ENCODE results near the gene PRDX4. TPM values are rescaled to one million over a fixed set of nuclear protein-coding genes. Genes with fewer than 3 reads are reported as not detected.
"Not testable (repeated sequence)": the region's sequence is repeated elsewhere in the genome, so short reads cannot be mapped to it uniquely, and the experiment has no call there.

Gene PRDX4
- total RNA-seq, 1 donor from 2014 or later = 53.8 TPM

GRCh38 chrX:23666282-23666681, 1.0 kb upstream of the PRDX4 start:
- intact Hi-C loops (cut with DNase I) = no loop called here
- ATAC-seq = no peak
- DNase-seq (ENCODE audit: low spot score) = no peak

- intact Hi-C loops (cut with DNase I) = no loop called here
- no peak for ATAC-seq
These were observed 1.0 kb downstream of the PRDX4 start for GRCh38 chrX:23668335-23668734.

DNA sequence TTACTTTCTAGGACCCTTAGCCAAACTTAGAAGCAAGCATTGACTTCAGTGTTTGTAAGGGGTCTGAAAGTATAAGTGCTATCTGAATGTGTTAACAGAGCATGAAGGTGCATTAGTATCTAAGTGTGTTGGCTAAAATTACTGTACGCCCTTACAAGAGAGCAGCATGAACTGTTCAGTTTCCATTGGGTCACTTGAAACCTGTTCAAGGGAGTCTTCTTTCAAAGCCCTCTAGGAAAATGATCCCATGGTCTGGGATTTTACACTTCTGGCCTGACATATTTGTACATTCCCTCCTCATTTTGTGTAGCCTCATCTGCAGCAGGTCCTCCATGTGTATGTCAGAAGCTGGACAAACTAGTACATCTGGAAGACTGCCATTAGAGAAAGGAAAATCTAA, 3.2 kb downstream of the PRDX4 start:
- no peak for DNase-seq (ENCODE audit: low spot score)
- ATAC-seq = no peak
- intact Hi-C loops (cut with DNase I) = no loop called here

More at GRCh38 chrX:23668335-23668734, 1.0 kb downstream of the PRDX4 start:
- DNase-seq (ENCODE audit: low spot score) = no peak

DNA sequence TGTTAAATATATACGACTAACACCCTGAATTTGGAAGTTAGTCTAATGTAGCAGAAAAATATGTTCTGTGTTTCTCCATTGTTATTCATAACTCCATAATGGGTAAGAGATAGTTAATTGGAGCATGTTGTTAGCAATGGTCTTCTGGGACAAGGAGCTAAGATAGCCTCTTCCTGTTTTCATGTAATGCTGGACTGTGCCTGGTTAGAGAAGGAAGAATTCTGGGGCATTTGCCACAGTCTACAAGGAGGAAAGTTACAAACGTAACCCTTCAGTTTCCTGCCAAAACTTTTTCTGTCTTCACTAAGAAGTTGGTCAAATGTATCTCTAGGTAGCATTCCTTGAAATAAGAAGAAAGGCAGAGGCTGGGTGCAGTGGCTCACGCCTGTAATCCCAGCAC, 5.8 kb downstream of the PRDX4 start:
- peak; percentile 48 for ATAC-seq
- intact Hi-C loops (cut with DNase I) = no loop called here
- no peak for DNase-seq (ENCODE audit: low spot score)

- DNase-seq (ENCODE audit: low spot score); intact Hi-C loops (cut with DNase I); ATAC-seq: not testable (repeated sequence)
These were observed 9.2 kb downstream of the PRDX4 start for GRCh38 chrX:23676486-23676885.

DNA sequence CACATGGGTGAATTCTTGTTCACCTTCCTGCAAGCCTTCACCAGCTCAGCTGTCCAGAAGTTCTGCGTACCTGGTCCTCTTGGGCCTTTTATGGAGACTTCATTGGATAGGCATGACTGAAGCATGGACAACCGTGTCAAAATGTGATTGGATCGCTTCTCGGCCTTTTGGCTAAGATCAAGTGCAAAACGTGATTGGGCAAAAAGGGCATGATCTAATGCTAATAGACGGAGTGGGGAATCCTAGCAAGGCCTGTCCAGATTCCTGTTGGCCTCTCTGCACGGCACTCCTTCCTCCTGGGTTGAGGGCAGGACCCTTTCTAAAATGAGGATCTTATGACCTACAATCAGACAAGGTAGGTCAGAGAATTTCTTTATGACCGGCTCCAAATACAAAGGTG, 24.9 kb downstream of the PRDX4 start:
- no peak for ATAC-seq
- intact Hi-C loops (cut with DNase I) = no loop called here
- DNase-seq (ENCODE audit: low spot score) = no peak

GRCh38 chrX:23694606-23695005, 27.3 kb downstream of the PRDX4 start:
- intact Hi-C loops (cut with DNase I) = loop anchor here (5.0 kb wide), 1 partner anchor 208 kb away; no protein-coding TSS in a partner anchor
- DNase-seq (ENCODE audit: low spot score) (peak; percentile 72), ATAC-seq (peak; percentile 62)

DNA sequence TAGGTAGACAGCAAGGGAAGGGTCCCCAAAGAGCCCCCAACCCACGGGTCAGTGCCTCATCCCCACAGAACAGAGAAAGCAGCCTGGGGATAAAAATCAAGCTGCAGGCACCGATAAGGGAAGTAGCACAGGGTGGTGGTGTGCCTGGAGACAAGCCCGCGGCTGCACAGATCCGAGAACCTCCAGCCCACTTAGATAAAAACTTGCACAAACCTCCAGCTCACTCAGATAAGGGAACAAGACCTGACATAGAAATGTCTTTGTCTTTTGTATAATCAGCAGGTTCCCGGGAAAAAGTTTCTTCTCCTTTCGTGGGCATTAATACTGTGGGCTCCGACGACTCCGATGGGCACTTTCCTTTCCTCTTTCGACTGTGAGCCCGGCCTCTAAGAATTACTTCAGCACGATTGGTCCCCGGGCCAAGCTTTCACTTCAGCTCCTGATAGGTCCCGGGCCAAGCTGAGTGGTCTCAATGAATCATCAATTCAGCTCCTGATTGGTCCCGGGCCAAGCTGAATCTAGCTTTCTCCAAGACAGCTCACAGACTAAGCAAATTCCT, 32.4 kb downstream of the PRDX4 start:
- intact Hi-C loops (cut with DNase I) = loop anchor here (5.0 kb wide), 1 partner anchor 203 kb away; no protein-coding TSS in a partner anchor
- DNase-seq (ENCODE audit: low spot score) (no peak), ATAC-seq (peak; percentile 55)

GRCh38 chrX:23704673-23705206, 37.4 kb downstream of the PRDX4 start:
- intact Hi-C loops (cut with DNase I) = no loop called here
- ATAC-seq = no peak

GRCh38 chrX:23705235-23705634, 37.9 kb downstream of the PRDX4 start:
- no peak for DNase-seq (ENCODE audit: low spot score)
- no peak for ATAC-seq
- intact Hi-C loops (cut with DNase I) = no loop called here

More at GRCh38 chrX:23704673-23705206, 37.4 kb downstream of the PRDX4 start:
- no peak for DNase-seq (ENCODE audit: low spot score)

DNA sequence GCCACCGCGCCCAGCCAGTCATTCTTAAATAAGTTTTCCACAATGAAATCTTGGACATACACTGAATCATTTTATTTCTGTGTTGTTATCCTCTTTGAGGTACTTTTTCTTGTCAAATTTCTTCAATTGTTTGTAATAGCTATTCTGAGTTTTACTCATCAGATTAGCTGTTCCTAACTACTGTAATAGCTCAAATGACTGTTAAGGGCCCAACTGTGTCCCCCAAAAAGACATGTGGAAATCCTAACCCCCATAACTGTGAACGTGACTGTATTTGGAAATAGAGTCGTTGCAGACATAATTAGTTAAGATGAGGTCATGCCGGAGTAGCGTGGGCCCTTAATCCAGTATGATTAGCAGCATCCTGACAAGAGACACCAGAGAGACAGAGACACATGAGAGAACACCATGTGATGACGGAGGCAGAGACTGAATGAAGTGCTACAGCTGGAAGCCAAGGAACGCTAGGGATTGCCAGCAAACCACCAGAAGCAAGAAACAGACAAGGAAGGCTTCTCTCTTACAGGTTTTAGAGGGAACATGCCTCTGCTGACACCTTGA, 52.9 kb downstream of the PRDX4 start:
- ATAC-seq (no peak), DNase-seq (ENCODE audit: low spot score) (no peak)
- intact Hi-C loops (cut with DNase I) = no loop called here

- ATAC-seq (no peak), DNase-seq (ENCODE audit: low spot score) (no peak)
- intact Hi-C loops (cut with DNase I) = no loop called here
These were observed 58.9 kb downstream of the PRDX4 start for GRCh38 chrX:23726191-23726590.

GRCh38 chrX:23727206-23727605, 59.9 kb downstream of the PRDX4 start:
- intact Hi-C loops (cut with DNase I) = no loop called here
- DNase-seq (ENCODE audit: low spot score) (no peak), ATAC-seq (no peak)

GRCh38 chrX:23729214-23729613, 61.9 kb downstream of the PRDX4 start:
- ATAC-seq = no peak
- DNase-seq (ENCODE audit: low spot score) = no peak
- intact Hi-C loops (cut with DNase I) = no loop called here

DNA sequence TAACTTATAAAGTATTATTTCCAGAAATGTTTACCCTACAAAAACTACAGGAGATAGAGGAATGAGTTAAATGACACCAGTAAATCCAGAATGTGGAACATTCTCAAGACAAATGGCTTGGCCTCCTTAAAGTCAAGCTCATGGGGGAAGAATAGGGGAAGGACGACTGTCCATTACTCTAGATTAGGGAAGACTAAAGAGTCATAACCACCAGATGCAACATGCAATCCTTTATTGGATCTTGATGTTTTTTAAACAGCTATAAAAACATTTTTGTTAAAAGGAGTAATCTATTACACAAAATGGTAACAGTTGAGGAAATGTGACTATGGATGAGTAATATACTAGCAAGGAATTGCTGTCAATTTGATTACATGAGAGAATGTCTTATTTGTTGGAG, 64.7 kb downstream of the PRDX4 start:
- DNase-seq (ENCODE audit: low spot score) (no peak), ATAC-seq (no peak)
- intact Hi-C loops (cut with DNase I) = no loop called here

DNA sequence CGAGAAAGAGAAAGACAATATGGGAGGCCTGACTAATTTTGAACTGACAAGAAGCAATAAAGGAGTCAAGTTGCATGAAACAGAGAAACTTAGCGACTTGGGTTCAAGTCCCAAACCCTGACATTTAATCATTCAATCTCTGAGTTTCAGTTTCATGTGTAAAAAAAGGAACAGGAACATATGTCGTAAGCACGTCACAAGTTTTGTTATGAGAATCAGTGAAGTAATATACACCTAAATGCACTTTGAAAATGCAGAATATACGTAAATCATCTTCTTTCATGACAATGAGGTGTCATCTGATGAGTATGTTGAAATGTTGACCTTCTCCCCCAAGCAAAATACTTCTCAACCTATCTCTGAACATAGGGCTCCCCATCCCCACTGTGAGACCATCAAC, 65.4 kb downstream of the PRDX4 start:
- intact Hi-C loops (cut with DNase I) = no loop called here
- ATAC-seq (no peak), DNase-seq (ENCODE audit: low spot score) (no peak)

Other genes with a start within 250 kb of the PRDX4 start
- gene ACOT9, start 75.8 kb downstream of the PRDX4 start, total RNA-seq = 42.4 TPM
- gene SAT1, start 115.7 kb downstream of the PRDX4 start, total RNA-seq = 417 TPM
- gene APOO, start 240.4 kb downstream of the PRDX4 start, total RNA-seq = 38.6 TPM
- not detected for gene CXorf58, start 240.5 kb downstream of the PRDX4 start, total RNA-seq